ENCODE measurements around the gene TIMM13. TPM values are rescaled to one million over a fixed set of nuclear protein-coding genes. Genes with fewer than 3 reads are reported as not detected.

The TIMM13 gene
- total and polyA plus RNA-seq, 4 donors = 27.2 to 103 (median 80.8) TPM

- peaks cover 0 to 41% (median 11%) of the 10 kb centered on the region in 5 donors for H3K4me1 ChIP-seq (ENCODE audit: control insufficient read depth in 5 of 5, insufficient read depth in 5 of 5, low read length in 5 of 5)
- H3K36me3 ChIP-seq (ENCODE audit: control insufficient read depth in 4 of 4, insufficient read depth in 4 of 4, low read length in 4 of 4) = peaks cover 0 to 27% (median 6%) of the 10 kb centered on the region in 4 donors
- ATAC-seq (ENCODE audit: insufficient read depth, low FRiP score) (no peak), DNase-seq (peak in 1 of 3 donors; percentile 42)
- peak overlapping the region; percentile 94 to 99 for H3K27ac ChIP-seq (ENCODE audit: low read depth in 1 of 2, low read length in 1 of 2)
- TF ChIP-seq CTCF (IDR thresholded peaks at IDR 0.05; ENCODE audit: control extremely low read depth, extremely low read depth) = no peak
- peaks cover 0 to 3% (median 0%) of the 10 kb centered on the region in 4 donors for H3K9me3 ChIP-seq (ENCODE audit: control insufficient read depth in 4 of 4, insufficient read depth in 3 of 4, low read length in 3 of 4)
- peak overlapping the region; percentile 89 for H3K4me3 ChIP-seq
- H3K9ac ChIP-seq (ENCODE audit: insufficient read depth in 1 of 2, low read length in 2 of 2) = no peak overlapping the region
- WGBS, 2 donors = 6% methylated on average over 61 to 66 of the region's 66 CpGs
- no peaks in the 10 kb centered on the region for H3K27me3 ChIP-seq (ENCODE audit: control insufficient read depth in 3 of 3, insufficient read depth in 3 of 3, low read length in 2 of 3)
Observed at GRCh38 chr19:2426611-2427428, 566 bp downstream of the TIMM13 start.

GRCh38 chr19:2425622-2426581 is 1.5 kb downstream of the TIMM13 start:
- Histone ChIP-seq H3K4me3 (no peak overlapping the region), H3K9me3 (ENCODE audit: control insufficient read depth in 4 of 4, insufficient read depth in 3 of 4, low read length in 3 of 4) (no peaks in the 10 kb centered on the region), H3K27ac (ENCODE audit: low read depth in 1 of 2, low read length in 1 of 2) (no peak overlapping the region), H3K27me3 (ENCODE audit: control insufficient read depth in 3 of 3, insufficient read depth in 3 of 3, low read length in 2 of 3) (no peaks in the 10 kb centered on the region), H3K4me1 (ENCODE audit: control insufficient read depth in 5 of 5, insufficient read depth in 5 of 5, low read length in 5 of 5) (peaks cover 0 to 41% (median 11%) of the 10 kb centered on the region in 5 donors), H3K9ac (ENCODE audit: insufficient read depth in 1 of 2, low read length in 2 of 2) (no peak overlapping the region), H3K36me3 (ENCODE audit: control insufficient read depth in 4 of 4, insufficient read depth in 4 of 4, low read length in 4 of 4) (peaks cover 0 to 19% (median under 1%) of the 10 kb centered on the region in 4 donors)
- ATAC-seq (ENCODE audit: insufficient read depth, low FRiP score) (no peak), DNase-seq (no peak)
- WGBS, 2 donors = 74 to 80% methylated on average over 28 to 29 of the region's 29 CpGs
- no peak for TF ChIP-seq CTCF (IDR thresholded peaks at IDR 0.05; ENCODE audit: control extremely low read depth, extremely low read depth)

GRCh38 chr19:2424686-2425621 is 2.4 kb downstream of the TIMM13 start:
- H3K27me3 ChIP-seq (ENCODE audit: control insufficient read depth in 3 of 3, insufficient read depth in 3 of 3, low read length in 2 of 3) = no peaks in the 10 kb centered on the region
- no peak for TF ChIP-seq CTCF (IDR thresholded peaks at IDR 0.05; ENCODE audit: control extremely low read depth, extremely low read depth)
- no peak overlapping the region for H3K4me3 ChIP-seq
- 74 to 80% methylated on average over 89 to 101 of the region's 101 CpGs for whole genome bisulfite sequencing, 2 donors
- H3K9me3 ChIP-seq (ENCODE audit: control insufficient read depth in 4 of 4, insufficient read depth in 3 of 4, low read length in 3 of 4) = no peaks in the 10 kb centered on the region
- no peak for ATAC-seq (ENCODE audit: insufficient read depth, low FRiP score)
- no peak overlapping the region for H3K27ac ChIP-seq (ENCODE audit: low read depth in 1 of 2, low read length in 1 of 2)
- H3K36me3 ChIP-seq (ENCODE audit: control insufficient read depth in 4 of 4, insufficient read depth in 4 of 4, low read length in 4 of 4) = peaks cover 0 to 15% (median 0%) of the 10 kb centered on the region in 4 donors
- H3K4me1 ChIP-seq (ENCODE audit: control insufficient read depth in 5 of 5, insufficient read depth in 5 of 5, low read length in 5 of 5) = peaks cover 0 to 41% (median 9%) of the 10 kb centered on the region in 5 donors
- no peak overlapping the region for H3K9ac ChIP-seq (ENCODE audit: insufficient read depth in 1 of 2, low read length in 2 of 2)
- peak; percentile 52 to 54 (median 53) for DNase-seq

Data from lung (tissue), 12 donors.